ENCODE data around the gene CACNB4. TPM values are rescaled to one million over a fixed set of nuclear protein-coding genes. Genes with fewer than 3 reads are reported as not detected.

The CACNB4 gene
- polyA plus RNA-seq, 2 of the 4 experiments (the other 2 are of a cell fraction) = 0.25 to 0.53 TPM

GRCh38 chr2:151928380-151928779, 170.5 kb downstream of the CACNB4 start:
- TF ChIP-seq FOSL2 (IDR thresholded peaks at IDR 0.05) = no peak
- TF ChIP-seq FOSL2 (CRISPR knock-in tag; IDR thresholded peaks at IDR 0.05) = peak; percentile 70
- peak; percentile 88 to 95 for TF ChIP-seq CEBPB (IDR thresholded peaks at IDR 0.05)
- TF ChIP-seq HES2 (IDR thresholded peaks at IDR 0.05) = peak; percentile 72
- no peak for TF ChIP-seq CHD4 (IDR thresholded peaks at IDR 0.05; ENCODE audit: borderline replicate concordance)
- no peak for TF ChIP-seq HOXB13 (CRISPR knock-in tag; IDR thresholded peaks at IDR 0.05; ENCODE audit: low read depth)
- TF ChIP-seq SREBF2 (IDR thresholded peaks at IDR 0.05) = no peak
- Histone ChIP-seq H3K4me2 (peak overlapping the region; percentile 3; the same call in 1 of the 3 replicates), H3K9me3 (no peaks in the 10 kb centered on the region), H3K4me3 (no peak overlapping the region), H3K27ac (no peak overlapping the region), H3K4me1 (peaks cover 15% of the 10 kb centered on the region; the same call in 2 of the 3 replicates)
- FAIRE-seq (no peak), ATAC-seq (peak; percentile 54 to 82; a peak in 4 of 6 replicates), DNase-seq (ENCODE audit: low read depth in 1 of 2, low spot score in 1 of 2) (peak; percentile 15 to 70)
- CTCF ChIA-PET = no interaction called here
- WGBS (ENCODE audit: missing lambda C conversion rate) = 34% methylated on average over 2 of the region's 2 CpGs
- POLR2A ChIA-PET = no interaction called here

- ChIA-PET POLR2A (no interaction called here), CTCF (no interaction called here)
- ATAC-seq = peak; percentile 77 to 78; a peak in 5 of 6 replicates
- no peak overlapping the region for H3K4me3 ChIP-seq
- no peak for DNase-seq (ENCODE audit: low read depth in 1 of 2, low spot score in 1 of 2)
- peaks cover 15% of the 10 kb centered on the region; the same call in 2 of the 3 replicates for H3K4me1 ChIP-seq
- TF ChIP-seq RNF2 (IDR thresholded peaks at IDR 0.05; ENCODE audit: borderline replicate concordance, low read depth) (no peak), RFX5 (IDR thresholded peaks at IDR 0.05) (no peak), CHD2 (IDR thresholded peaks at IDR 0.05; ENCODE audit: low read length, partially characterized antibody) (no peak), TFCP2L1 (CRISPR knock-in tag; IDR thresholded peaks at IDR 0.05) (no peak), RAD21 (conservative IDR thresholded peaks at IDR 0.05 in 1 of 2, IDR thresholded peaks at IDR 0.05 in 1 of 2) (no peak), JUN (IDR thresholded peaks at IDR 0.05) (no peak)
- peak overlapping the region; percentile 3; the same call in 1 of the 3 replicates for H3K4me2 ChIP-seq
- H3K9me3 ChIP-seq = no peaks in the 10 kb centered on the region
- WGBS (ENCODE audit: missing lambda C conversion rate) = 64% methylated on average over 7 of the region's 7 CpGs
- H3K27ac ChIP-seq = no peak overlapping the region
- no peak for FAIRE-seq
Observed at GRCh38 chr2:151927501-151928221, 171.2 kb downstream of the CACNB4 start.

GRCh38 chr2:151922845-151923666, 175.8 kb downstream of the CACNB4 start:
- DNase-seq (ENCODE audit: low read depth in 1 of 2, low spot score in 1 of 2) (peak in 1 of 2 experiments; percentile 16), ATAC-seq (no peak)
- CTCF ChIA-PET = interaction anchor here (0.6 kb wide), 1 partner anchor 10 kb away, joined by 3 read pairs; no protein-coding TSS in a partner anchor

GRCh38 chr2:151919786-151920185, 179.1 kb downstream of the CACNB4 start:
- H3K4me3 ChIP-seq = no peak overlapping the region
- ChIA-PET CTCF (no interaction called here), POLR2A (no interaction called here)
- no peak for DNase-seq (ENCODE audit: low read depth in 1 of 2, low spot score in 1 of 2)
- H3K9me3 ChIP-seq = no peaks in the 10 kb centered on the region
- H3K27ac ChIP-seq = no peak overlapping the region
- TF ChIP-seq FOSB (CRISPR knock-in tag; IDR thresholded peaks at IDR 0.05) = no peak
- no peak for ATAC-seq
- FAIRE-seq = no peak
- no peaks in the 10 kb centered on the region for H3K4me1 ChIP-seq
- WGBS (ENCODE audit: missing lambda C conversion rate) = 5% methylated on average over 1 of the region's 1 CpG
- H3K4me2 ChIP-seq = no peak overlapping the region

More at GRCh38 chr2:151922845-151923666, 175.8 kb downstream of the CACNB4 start:
- 0 out of 3 replicates have a peak overlapping the region, but pooled peaks have one; percentile 3 for H3K4me2 ChIP-seq
- H3K9me3 ChIP-seq = no peaks in the 10 kb centered on the region
- no peak overlapping the region for H3K27ac ChIP-seq
- POLR2A ChIA-PET = no interaction called here
- TF ChIP-seq SREBF2 (IDR thresholded peaks at IDR 0.05) (no peak), HOXA7 (CRISPR knock-in tag; IDR thresholded peaks at IDR 0.05) (no peak), ZNF302 (CRISPR knock-in tag; IDR thresholded peaks at IDR 0.05) (no peak), SMC3 (IDR thresholded peaks at IDR 0.05) (no peak), EP300 (IDR thresholded peaks at IDR 0.05) (no peak), CEBPB (IDR thresholded peaks at IDR 0.05) (peak; percentile 20 to 60; a peak in 3 of 4 replicates), CHD2 (IDR thresholded peaks at IDR 0.05; ENCODE audit: low read length, partially characterized antibody) (no peak), ZFP36 (IDR thresholded peaks at IDR 0.05; ENCODE audit: borderline replicate concordance, partially characterized antibody) (no peak)
- WGBS (ENCODE audit: missing lambda C conversion rate) = 24% methylated on average over 5 of the region's 5 CpGs
- H3K4me1 ChIP-seq = peaks cover 5% of the 10 kb centered on the region; the same call in 2 of the 3 replicates
- FAIRE-seq = no peak
- H3K4me3 ChIP-seq = no peak overlapping the region
